ENCODE measurements around the gene EIF5.

The EIF5 gene
- long read RNA-seq, donor 1, full-length matches to known transcripts: 14 of 42 reads
- long read RNA-seq, donor 1, partial matches to known transcripts: 28 of 42 reads
- long read RNA-seq, donor 1, other reads (novel, unspliced or antisense): 0 of 42 reads
- long read RNA-seq, donor 2, full-length matches to known transcripts: 11 of 44 reads
- long read RNA-seq, donor 2, partial matches to known transcripts: 33 of 44 reads
- long read RNA-seq, donor 2, other reads (novel, unspliced or antisense): 0 of 44 reads
- long read RNA-seq, donor 3, full-length matches to known transcripts: 16 of 21 reads
- long read RNA-seq, donor 3, partial matches to known transcripts: 5 of 21 reads
- long read RNA-seq, donor 3, other reads (novel, unspliced or antisense): 0 of 21 reads
- long read RNA-seq, donor 4, full-length matches to known transcripts: 26 of 102 reads
- long read RNA-seq, donor 4, partial matches to known transcripts: 76 of 102 reads
- long read RNA-seq, donor 4, other reads (novel, unspliced or antisense): 0 of 102 reads
- long read RNA-seq, donor 5, full-length matches to known transcripts: 27 of 60 reads
- long read RNA-seq, donor 5, partial matches to known transcripts: 33 of 60 reads
- long read RNA-seq, donor 5, other reads (novel, unspliced or antisense): 0 of 60 reads
- long read RNA-seq, donor 6, full-length matches to known transcripts: 21 of 67 reads
- long read RNA-seq, donor 6, partial matches to known transcripts: 46 of 67 reads
- long read RNA-seq, donor 6, other reads (novel, unspliced or antisense): 0 of 67 reads
- long read RNA-seq, donor 7: 0 reads
- long read RNA-seq, donor 8, full-length matches to known transcripts: 26 of 74 reads
- long read RNA-seq, donor 8, partial matches to known transcripts: 48 of 74 reads
- long read RNA-seq, donor 8, other reads (novel, unspliced or antisense): 0 of 74 reads

DNA sequence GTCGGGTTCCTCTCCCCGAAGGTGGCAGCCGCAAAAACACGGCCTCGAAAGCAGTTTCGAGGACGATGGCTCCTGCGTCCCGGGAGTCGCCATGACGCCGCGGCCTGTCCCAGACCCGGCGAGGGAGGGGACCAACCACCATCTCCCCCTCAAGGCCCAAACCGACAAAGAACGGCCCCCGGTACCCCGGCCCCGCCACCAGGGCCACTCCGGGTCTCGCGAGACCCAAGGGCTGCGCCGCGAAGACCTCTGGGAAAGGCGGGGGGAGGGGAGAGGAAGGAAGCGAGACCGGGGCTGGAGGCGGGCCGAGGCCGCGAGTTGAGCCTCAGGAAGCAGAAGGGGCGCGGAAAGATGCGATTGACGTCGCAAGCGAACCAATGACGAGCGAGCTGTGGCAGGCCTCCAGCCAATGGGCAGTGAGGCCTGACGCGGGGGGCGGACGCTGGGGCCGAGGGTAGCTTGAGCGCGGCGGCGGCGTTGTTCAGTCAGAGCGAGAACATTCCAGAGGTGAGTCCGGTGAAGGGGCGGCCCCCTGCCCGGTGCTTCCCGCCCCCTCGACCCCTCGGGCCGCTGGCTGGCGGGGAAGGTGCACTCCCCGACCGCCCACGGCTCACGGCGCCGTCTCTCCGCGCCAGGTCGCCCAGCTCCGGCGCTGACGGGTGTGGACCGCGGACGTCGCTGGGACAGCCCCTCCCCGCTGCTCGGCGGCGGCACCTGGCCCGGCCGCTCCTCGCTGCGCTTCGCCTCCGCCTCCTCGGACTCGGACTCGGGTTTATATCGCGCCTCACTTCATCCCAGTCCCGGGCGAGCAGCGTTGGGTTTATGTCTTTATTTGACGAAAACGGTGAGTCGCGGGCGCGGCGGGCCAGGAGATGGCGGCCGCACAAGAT lies at the start of gene EIF5:
Gene EIF5 (plus strand): TSS at position 484 of the 890 bp plus-strand sequence. CDS start 1,624 bp downstream, outside the sequence.
- peak; percentile 99 for DNase-seq

DNA sequence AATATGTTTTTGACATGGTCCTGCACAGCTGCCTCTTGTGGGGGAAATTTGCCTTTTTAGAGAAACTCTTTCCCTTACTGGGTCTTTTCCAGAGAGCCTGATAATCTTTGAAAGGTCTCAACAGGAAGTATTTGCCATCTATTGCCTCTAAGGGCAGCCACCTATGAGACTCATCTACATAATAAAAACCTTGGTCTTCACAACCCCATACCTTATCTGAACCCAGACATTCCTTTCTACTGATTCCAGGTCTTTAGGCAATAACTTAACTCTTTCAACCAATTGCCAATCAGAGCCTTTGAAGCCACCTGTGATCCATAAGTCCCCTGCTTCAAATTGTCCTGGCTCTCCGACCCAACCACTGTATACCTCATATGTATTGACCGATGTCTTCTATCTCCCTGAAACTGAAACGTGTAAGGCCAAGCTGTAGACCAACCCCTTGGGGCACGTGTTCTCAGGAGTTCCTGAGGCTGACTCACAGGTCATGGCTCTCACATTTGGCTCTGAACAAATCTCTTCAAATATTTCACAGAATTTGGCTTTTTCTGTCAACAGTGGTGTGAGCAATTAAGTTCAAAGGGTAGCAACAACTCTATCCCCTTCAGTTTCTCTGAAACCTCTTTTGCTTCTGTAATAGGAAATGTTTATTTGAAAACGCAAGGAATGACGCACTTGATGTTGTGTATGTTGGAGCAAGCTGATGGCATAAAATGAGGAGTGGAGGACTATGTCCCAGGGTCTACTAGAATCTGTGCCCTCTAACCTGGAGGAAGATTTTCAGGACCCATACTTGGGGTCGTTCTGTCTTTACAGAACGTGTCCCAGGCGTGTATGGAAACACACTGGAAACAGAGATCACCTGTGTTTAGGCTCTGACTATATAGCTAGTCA lies 49.2 kb upstream of the EIF5 start:
- DNase-seq: no peak

DNA sequence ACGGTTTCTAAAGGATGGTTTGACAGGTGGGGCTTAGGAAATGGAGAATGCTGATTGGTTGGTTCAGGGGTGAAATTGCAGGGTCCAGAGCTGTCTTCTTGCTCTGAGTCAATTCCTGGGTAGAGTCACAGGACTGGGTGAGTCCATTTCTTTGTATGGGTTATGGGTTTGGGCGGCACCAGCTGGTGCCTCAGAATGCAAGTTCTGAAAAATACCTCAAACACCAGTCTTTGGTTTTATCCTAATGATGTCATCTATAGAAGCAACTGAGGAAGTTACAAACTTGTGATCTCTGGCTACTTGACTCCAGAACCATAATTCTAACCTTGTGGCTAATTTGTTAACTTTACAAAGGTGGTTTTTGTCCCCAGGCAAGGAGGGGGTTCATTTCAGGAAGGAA lies 47.6 kb upstream of the EIF5 start:
- DNase-seq: no peak

DNA sequence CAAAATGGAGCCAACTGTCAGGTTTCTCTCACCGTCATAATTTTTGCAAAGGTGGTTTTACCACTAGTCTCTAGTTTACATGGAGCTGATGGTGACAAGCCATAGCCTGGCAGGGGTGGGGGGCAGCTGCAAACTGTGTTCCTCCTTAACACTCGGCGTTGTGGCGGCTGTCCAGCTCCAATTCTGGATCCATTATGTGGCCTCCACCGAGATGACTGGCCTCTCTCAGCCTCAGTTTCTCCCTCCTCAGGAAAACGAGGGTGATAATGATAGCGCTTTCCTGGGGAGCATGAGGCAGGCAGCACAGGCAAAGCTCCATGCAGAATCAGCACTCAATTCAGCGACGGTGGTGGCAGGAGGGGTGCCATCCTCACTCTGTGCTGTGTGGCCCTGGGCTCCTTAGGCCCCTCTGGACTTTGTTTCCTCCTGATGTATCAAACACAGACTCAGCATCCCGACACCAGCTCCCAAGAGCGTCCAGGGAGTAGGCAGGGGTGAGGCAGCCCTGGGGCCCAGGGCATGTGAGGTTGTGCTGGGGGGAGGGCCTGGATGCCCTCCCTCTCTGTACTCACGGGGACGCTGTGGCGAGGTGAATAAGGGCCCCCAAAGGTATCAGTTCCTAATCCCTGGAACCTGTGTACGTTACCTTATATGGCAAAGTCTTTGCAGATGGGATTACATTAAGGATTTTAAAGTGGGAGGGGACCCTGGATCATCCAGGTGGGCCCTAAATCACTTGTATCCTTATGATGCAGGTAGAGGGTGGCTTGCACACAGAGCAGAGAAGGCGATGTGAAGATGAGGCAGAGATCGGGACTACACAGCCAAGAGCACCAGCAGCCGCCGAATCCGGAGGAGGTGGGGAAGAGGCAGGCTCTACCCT lies 46.8 kb upstream of the EIF5 start:
- DNase-seq: no peak

DNA sequence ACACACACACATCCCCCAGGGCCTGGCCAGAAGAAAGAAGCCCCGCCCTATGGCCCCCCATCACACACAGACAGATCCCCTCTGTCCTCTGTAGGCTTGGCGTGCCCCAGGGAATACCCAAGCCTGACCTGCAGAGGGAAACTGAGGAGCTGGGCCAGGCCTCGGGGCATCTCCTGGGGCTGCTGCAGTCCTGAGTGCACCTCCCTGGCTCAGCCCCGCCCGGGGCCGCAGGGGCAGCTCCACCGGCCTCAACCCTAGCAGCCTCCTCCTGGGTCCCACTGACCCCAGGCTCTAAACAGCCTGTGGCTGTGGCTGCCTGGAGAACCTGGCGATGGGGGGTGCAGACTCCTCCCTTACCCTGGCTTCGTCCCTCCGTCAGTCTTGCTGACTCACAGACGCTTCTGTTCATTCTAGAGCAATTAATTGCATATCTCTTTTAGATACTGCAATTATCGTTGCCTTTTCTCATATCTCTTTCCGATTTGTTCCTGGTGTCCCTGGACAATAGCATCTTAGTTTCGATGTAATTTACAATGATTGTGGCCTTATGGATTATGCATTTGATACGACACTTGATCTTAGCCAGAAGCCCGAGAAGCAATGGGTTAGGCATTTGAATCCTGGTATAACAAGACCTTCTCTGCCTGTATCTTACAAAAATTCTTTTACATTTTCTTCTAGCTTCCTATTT lies 45.8 kb upstream of the EIF5 start:
- DNase-seq: no peak

DNA sequence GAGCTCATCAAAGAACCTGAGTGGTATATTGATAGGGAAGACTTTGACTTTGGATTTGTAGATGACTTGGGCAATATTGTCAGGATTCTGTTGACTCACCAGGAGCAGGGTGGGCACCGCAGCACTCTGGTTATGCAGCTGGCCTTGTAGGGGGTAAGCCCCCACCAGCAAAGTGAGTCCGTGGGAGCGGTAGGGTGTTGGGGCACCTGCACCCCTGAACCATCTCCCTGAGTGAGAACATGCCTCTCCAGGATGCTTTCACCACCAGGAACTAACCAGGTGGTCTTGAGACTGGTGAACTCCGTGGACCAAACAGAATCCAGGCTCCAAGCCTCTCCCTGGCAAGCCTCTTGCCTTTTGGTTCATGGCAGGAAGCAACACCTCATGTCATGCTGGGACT lies 44.0 kb upstream of the EIF5 start:
- no peak for DNase-seq

DNA sequence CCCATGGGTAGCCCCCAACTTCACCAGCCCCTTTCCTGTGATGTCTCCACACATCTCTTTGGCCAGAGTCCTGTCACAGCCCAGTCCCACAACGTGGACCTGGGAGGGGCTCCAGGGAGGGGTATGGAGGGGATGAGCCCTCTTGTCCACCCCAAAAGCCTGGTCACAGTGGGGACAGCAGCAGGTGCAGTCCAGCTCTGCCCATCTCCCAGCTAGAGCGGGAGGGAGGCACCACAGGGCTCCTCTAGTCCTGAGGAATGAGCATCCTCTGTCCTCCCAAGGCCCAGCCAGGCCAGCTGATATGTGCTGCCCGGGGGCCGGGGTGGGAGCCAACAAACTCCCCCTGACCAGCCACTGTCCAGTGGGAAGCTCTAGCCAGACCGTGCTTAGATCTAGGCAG lies 43.5 kb upstream of the EIF5 start:
- DNase-seq: no peak

DNA sequence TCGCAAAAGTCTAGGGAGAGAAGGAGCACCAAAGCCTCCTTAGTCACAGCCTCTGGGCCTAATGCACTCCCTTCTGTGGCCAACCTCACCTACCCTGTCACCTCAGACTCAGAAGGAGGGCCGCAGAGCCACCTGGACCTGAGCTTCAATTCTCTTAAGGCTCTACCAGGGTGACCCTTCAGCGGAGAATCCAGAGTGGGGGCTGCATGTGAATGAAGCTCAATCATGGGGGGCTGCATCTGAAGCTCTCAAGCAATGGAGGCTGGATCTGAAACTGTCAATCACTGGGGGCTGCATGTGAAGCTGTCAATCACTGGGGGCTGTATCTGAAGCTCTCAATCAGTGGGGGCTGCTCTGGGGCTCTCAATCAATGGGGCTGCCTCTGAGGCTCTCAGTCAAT lies 43.1 kb upstream of the EIF5 start:
- DNase-seq: no peak

DNA sequence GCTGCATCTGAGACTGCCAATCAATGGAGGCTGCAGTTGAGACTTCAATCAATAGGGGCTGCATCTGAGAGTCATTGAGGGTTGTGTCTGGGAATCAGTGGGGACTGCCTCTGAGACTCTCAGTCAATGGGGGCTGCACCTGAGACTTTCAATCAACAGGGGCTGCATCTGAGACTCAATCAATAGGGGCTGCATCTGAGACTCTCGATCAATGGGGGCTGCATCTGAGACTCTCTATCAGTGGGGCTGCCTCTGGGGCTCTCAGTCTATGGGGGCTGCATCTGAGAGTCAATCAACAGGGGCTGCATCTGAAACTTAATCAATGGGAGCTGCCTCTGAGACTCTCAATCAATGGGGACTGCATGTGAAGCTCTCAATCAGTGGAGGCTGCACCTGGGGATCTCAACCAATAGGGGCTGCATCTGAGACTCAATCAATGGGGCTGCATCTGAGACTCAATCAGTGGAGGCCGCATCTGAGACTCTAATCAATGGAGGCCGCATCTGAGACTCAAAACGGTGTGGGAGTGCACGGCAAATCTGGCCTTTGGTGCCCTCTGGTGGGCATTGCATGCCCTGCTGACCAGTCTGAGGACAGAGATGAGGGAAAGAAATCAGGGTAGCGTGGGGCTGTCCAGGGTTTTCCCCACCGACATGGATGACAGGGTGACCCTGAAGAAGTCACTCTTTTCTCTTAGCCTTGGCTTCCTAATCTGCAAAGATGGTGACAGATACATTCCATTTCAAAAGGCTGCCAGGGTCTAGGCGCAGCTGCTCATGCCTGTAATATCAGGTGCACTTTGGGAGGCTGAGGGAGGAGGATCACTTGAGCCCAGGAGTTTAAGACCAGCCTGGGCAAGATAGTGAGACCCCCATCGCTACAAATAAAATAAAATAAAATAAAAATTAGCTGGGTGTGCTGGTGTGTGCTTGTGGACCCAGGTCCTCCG lies 41.3 kb upstream of the EIF5 start:
- DNase-seq: peak; percentile 54

DNA sequence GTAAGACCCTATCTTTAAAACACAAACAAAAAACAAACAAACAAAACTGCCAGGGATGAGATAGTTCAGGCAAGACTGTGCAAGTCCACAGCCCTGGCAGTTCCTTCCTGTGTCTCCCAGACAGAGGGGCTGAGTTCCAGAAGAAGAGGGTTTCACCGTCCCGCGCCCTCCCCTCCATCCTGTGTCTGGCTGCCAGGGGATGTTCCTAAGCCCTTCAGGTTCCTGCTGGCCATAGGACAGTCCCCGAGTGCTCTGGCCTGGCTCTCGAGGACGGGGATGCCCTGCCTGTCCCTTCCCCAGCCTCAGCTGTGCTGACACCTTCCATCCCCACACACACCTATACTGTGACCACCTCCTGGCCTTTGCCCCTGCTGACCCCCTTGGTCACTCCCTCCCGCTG lies 40.6 kb upstream of the EIF5 start:
- no peak for DNase-seq

DNA sequence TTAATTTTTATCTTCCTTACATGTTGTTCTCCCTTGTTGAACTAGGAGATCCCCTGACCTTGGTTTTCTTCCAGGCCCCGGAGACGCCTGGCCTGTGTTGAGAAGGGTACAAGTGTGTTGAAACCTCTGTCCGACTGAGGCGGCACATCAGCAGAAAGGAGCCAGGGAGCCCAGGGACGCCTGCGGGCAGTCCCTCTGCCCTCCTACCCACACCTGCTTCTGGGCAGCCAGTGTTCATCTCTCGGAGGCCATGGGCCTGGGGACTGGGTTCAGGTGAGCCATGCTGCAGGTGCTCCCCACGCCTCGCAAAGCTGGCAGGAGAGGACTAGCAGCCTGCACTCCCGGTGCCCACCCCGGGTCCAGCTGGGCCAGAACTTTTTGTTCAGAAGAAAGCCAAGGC lies 39.9 kb upstream of the EIF5 start:
- DNase-seq: no peak

DNA sequence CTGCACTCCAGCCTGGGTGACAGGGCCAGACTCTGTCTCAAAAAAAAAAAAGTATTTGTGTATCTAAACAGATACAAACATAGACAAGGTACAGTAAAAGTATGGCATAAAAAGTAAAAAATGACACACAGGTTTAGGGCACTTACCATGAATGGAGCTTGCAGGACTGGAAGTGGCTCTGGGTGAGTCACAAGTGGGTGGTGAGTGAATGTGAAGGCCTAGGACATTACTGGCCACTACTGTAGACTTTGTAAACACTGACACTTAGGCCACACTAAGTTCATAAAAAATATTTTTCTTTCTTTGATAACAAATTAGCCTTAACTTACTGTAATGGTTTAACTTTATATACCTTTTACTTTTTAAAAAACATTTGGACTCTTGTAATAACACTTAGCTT lies 38.0 kb upstream of the EIF5 start:
- DNase-seq: no peak

DNA sequence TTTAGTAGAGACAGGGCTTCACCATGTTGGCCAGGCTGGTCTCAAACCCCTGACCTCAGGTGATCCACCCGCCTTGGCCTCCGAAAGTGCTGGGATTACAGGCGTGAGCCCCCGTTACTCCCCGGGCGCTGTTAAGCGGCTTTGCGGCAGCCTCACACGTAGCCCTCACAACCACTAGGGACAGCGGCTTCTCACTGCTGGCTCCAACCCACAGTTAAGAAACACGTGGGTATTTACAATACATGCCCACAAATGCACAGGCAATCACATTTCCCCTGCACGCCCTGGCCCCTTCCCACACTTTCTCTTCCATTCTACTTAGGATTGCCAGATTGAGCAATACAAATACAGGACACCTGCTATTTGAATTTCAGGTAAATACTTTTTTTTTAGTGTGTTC lies 37.0 kb upstream of the EIF5 start:
- no peak for DNase-seq

DNA sequence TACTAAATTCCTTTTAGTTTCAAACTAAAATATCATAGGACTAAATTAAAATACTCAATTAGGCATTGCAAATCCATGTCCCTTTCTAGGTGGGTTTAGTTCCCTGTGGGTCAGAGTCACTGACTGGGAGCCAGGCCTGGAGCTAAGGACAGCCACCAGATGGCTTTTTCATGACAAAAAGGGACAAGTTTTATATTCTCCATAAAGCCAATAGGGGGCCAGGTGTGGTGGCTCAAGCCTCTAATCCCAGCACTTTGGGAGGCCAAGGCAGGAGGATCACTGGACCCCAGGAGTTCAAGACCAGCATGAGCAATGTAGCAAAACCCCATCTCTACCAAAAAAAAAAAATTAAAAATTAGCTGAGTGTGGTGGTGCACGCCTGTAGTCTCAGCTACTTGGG lies 35.4 kb upstream of the EIF5 start:
- DNase-seq: no peak

DNA sequence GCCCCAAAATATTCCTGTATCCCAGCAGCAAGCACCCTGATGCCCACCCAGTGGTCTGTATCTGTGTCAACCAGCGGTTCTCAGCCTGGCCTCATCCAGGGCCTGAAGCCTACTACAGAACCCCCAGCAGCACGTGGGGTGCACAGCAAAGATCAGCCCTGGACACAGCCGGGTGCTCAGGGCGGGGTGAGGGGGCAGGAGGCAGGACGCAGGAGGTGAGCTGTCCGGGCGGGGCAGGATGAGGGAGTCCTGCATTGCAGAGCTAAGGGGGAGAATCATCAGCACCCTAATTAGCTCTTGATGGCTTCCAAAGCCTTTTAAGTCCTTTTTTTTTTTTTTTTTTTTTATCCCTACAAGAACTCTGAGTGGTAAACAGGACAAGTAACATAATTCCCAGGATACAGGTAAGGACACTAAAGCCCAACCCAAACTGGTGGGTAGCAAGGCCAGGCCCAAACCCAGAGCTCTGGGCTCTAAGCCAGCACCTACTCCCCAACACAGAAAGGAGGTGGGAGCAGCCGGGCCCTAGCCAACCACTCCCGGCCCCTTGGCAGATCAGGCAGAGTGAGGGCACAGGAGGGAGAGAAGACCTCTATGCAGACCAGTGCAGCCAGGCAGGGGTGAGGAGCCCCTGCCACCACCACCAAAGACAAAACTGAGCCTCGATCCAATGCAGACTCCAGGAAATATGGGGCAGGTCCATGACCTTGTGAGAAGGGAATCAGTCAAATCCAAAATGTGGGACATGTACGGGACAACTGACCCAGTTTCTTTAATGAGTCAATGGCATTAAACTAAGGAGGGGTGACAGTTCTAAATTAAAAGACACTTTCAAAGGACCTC lies 32.3 kb upstream of the EIF5 start:
- DNase-seq: no peak

DNA sequence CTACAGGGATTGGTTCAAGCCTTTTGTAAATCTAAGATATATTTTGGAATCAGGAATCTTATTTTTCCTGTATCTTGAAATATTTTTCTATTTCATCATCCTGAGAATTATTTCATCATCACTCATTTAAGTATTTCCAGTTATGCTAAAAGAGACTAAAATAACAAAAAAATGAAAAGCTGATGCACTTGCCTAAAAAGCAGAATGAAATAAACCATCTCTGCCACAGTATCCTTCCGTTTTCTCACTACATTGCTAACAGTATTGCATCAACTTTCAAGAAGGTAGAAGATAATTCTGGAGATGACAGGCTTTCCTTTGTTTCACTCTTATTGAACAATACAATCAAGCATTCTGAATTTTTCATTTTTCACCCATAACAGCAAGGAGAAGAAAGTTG lies 31.1 kb upstream of the EIF5 start:
- DNase-seq: no peak

DNA sequence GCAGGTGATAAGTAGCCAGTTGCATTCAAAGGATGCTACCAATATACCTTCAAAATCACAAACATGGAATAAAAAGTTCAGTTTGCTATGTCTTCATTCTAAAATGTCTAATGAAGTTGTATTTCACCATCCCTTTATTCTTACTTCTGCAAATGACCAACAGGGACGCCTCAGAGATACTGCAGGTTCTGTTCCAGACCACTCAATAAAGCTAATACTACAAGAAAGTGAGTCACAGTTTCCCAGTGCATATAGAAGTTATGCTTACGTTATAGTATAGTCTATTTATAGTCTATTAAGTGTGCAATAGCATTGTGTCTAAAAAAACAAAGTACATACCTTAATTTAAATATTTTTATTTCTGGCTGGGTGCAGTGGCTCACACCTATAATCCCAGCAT lies 29.3 kb upstream of the EIF5 start:
- no peak for DNase-seq

Measured in right kidney (tissue), 9 donors.